Gastrocnemius medialis (tissue), 4 donors: ENCODE results near the gene ITGA2B. TPM values are rescaled to one million over a fixed set of nuclear protein-coding genes. Genes with fewer than 3 reads are reported as not detected.

Source experiments
- ATAC-seq, 2 donors: fragments of 150-250 bp; one replicate each; pipeline ENCODE4 v1.9.1; 2016
- DNase-seq, 2 donors: peaks; one replicate each; pipeline ENCODE4 v3.0.0-alpha.2; 2019
- H3K27ac ChIP-seq, 4 donors: fragments of 200-600 bp; sonication (generic); 1 replicate in 1 of 4; 2 replicates in 3 of 4; pipeline ENCODE4 v1.5.1; 2016 to 2018; ENCODE audit warnings: mild to moderate bottlenecking in 2 of 4, moderate library complexity in 1 of 4
- H3K27me3 ChIP-seq, 3 donors: fragments of 200-600 bp; sonication (generic) in 2 of 3; 1 replicate in 1 of 3; 2 replicates in 2 of 3; pipeline versions ENCODE4 v1.5.1 to v1.6.0; 2016 to 2019; ENCODE audit warnings: mild to moderate bottlenecking in 1 of 3, moderate library complexity in 1 of 3
- H3K36me3 ChIP-seq, 2 donors: fragments of 200-600 bp; sonication (generic) in 1 of 2; one replicate each; pipeline ENCODE4 v1.5.1; 2017 to 2018
- H3K4me1 ChIP-seq, 2 donors: fragments of 200-600 bp; sonication (generic) in 1 of 2; one replicate each; pipeline ENCODE4 v1.5.1; 2016 to 2017; ENCODE audit warnings: mild to moderate bottlenecking in 2 of 2
- H3K4me3 ChIP-seq, 4 donors: fragments of 200-600 bp; sonication (generic) in 3 of 4; 1 replicate in 1 of 4; 2 replicates in 3 of 4; pipeline ENCODE4 v1.5.1; 2016 to 2019; ENCODE audit warnings: mild to moderate bottlenecking in 2 of 4
- H3K9me3 ChIP-seq, 3 donors: fragments of 200-600 bp; sonication (generic) in 2 of 3; 1 replicate in 1 of 3; 2 replicates in 2 of 3; pipeline ENCODE4 v1.5.1; 2016 to 2019
- POLR2A ChIP-seq, 2 donors: fragments of 450-650 bp; IDR thresholded peaks; one replicate each; pipeline ENCODE4 v1.6.1; 2017; ENCODE audit warnings: antibody characterized with exemption in 2 of 2, mild to moderate bottlenecking in 2 of 2, moderate library complexity in 2 of 2
- in situ Hi-C, 4 donors: fragments of 200-750 bp; cut with MboI; loops; one replicate each; pipeline versions ENCODE4 v1.15.0 to v1.8.0; 2017; ENCODE audit warnings: low sequenced_read_pairs in 4 of 4
- intact Hi-C: fragments of 100-400 bp; cut with DNase I; formaldehyde crosslinking; loops from one replicate; pipeline ENCODE4 v1.15.1; 2023; ENCODE audit warnings: low total_unique reads
- total RNA-seq, 4 donors: library from RNA; depleted of rRNA; stranded (reverse); fragments of >200 nt; gene quantifications; one replicate each; pipeline versions ENCODE4 v1.1.0 to v1.2.3, GENCODE V29; 2016
- TF ChIP-seq, protein P1 (sequence below), 5 experiments: fragments of 450-650 bp in 3 of 5; fragments of 200-600 bp in 2 of 5; sonication (generic) in 2 of 5; IDR thresholded peaks in 4 of 5; conservative IDR thresholded peaks in 1 of 5; 1 replicate in 4 of 5; 2 replicates in 1 of 5; pipeline ENCODE4 v1.5.1; 2016 to 2019; ENCODE audit warnings: antibody characterized with exemption in 5 of 5, mild to moderate bottlenecking in 3 of 5, moderate library complexity in 3 of 5

Gene ITGA2B
- total RNA-seq: under 1 TPM in 1 of 4 donors, not detected in 3; 0.33 TPM

DNA sequence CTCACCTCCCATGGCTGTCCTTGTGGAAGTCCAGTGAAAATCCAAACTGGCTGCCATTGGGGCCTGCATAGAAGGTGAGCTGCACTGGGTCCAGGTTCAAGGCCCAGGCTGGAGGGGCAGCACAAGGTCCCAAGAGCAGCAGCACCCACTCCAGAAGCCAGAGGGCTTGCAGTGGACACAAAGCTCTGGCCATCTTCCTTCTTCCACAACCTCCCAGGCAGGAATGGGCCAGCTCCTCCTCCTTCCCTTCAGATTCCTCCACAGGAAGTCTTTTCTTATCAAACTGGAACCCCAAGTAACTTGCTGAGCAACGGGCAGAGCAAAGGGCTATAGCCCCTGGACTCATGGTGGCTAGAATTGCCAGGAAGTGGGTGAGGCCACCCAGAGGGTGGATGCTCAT is at the start of gene ITGA2B:
Gene ITGA2B, minus strand, starts transcription at position 369 of the 400 bp plus-strand sequence. Its CDS starts 176 bp downstream, at position 193.
- Histone ChIP-seq H3K9me3 (no peaks in the 10 kb centered on the region), H3K4me3 (no peak within 1 kb of the TSS), H3K27ac (no peak within 1 kb of the TSS), H3K36me3 (no peaks in the 10 kb centered on the region), H3K4me1 (peaks cover 12 to 14% of the 10 kb centered on the region in 2 donors), H3K27me3 (peaks cover 17 to 27% (median 27%) of the 10 kb centered on the region in 3 donors)
- in situ Hi-C loops (no loop called here), intact Hi-C loops (no loop called here)
- TF ChIP-seq POLR2A (IDR thresholded peaks at IDR 0.05): no peak
- TF ChIP-seq, protein P1, sequence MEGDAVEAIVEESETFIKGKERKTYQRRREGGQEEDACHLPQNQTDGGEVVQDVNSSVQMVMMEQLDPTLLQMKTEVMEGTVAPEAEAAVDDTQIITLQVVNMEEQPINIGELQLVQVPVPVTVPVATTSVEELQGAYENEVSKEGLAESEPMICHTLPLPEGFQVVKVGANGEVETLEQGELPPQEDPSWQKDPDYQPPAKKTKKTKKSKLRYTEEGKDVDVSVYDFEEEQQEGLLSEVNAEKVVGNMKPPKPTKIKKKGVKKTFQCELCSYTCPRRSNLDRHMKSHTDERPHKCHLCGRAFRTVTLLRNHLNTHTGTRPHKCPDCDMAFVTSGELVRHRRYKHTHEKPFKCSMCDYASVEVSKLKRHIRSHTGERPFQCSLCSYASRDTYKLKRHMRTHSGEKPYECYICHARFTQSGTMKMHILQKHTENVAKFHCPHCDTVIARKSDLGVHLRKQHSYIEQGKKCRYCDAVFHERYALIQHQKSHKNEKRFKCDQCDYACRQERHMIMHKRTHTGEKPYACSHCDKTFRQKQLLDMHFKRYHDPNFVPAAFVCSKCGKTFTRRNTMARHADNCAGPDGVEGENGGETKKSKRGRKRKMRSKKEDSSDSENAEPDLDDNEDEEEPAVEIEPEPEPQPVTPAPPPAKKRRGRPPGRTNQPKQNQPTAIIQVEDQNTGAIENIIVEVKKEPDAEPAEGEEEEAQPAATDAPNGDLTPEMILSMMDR (IDR thresholded peaks at IDR 0.05 in 4 of 5, conservative IDR thresholded peaks at IDR 0.05 in 1 of 5): no peak
- DNase-seq (no peak), ATAC-seq (no peak)

DNA sequence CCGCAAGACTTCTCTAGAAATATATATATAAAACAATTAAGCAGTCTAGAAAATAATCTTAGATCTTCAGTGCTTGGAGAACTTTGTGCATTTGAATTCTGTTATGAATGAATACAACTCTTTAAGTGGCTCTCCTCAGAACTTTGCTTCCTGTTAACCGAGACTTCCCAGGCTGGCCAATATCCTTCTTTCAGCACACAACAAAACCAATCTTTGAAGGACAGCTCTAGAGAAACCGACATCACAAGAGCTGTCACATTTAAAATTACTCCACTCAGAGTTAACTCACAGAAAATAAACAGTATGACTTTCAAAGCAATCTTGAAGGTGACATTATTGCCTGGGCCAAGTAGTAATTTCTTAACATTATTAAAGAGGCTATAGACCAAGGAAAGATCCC is 49.7 kb upstream of the ITGA2B start:
- TF ChIP-seq, protein P1 (IDR thresholded peaks at IDR 0.05 in 4 of 5, conservative IDR thresholded peaks at IDR 0.05 in 1 of 5): no peak
- no peak for TF ChIP-seq POLR2A (IDR thresholded peaks at IDR 0.05)
- no peaks in the 10 kb centered on the region for H3K27me3 ChIP-seq
- H3K27ac ChIP-seq: peak overlapping the region; percentile 84 to 94 (median 89)
- H3K4me1 ChIP-seq: peaks cover 53 to 56% of the 10 kb centered on the region in 2 donors
- ATAC-seq (peak; percentile 69 to 76), DNase-seq (no peak)
- in situ Hi-C loops (no loop called here), intact Hi-C loops (no loop called here)
- H3K36me3 ChIP-seq: peaks cover 0 to 13% of the 10 kb centered on the region in 2 donors
- H3K9me3 ChIP-seq: no peaks in the 10 kb centered on the region
- peak overlapping the region in 3 of 4 donors; percentile 5 to 18 (median 16) for H3K4me3 ChIP-seq

DNA sequence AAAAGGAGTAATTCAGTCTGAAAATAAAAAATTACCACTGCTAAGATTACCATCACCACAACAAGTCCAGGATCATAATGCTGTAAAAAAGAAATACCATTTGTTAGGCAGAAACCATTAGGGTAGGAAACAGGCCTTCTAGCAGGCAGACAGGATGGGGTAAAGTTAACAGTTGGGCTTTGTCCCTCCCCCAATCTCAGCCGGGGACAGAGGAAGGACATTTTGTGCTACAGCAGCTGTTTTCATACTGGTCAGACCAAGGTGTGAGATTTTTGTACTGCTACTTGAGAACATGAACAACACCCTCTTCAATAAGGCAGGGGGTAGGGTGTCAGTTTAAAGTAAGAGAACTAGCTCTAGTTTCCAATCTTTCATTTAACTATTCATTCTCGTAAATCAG is 49.2 kb upstream of the ITGA2B start:
- Histone ChIP-seq H3K27ac (peak overlapping the region; percentile 84 to 94 (median 89)), H3K9me3 (no peaks in the 10 kb centered on the region), H3K4me3 (peak overlapping the region in 3 of 4 donors; percentile 5 to 22 (median 18)), H3K4me1 (peaks cover 56 to 58% of the 10 kb centered on the region in 2 donors), H3K27me3 (no peaks in the 10 kb centered on the region), H3K36me3 (peaks cover 0 to 19% of the 10 kb centered on the region in 2 donors)
- intact Hi-C loops: no loop called here
- TF ChIP-seq, protein P1 (IDR thresholded peaks at IDR 0.05 in 4 of 5, conservative IDR thresholded peaks at IDR 0.05 in 1 of 5): no peak
- TF ChIP-seq POLR2A (IDR thresholded peaks at IDR 0.05): no peak
- in situ Hi-C loops: no loop called here
- peak; percentile 77 to 85 for DNase-seq
- peak; percentile 98 for ATAC-seq

DNA sequence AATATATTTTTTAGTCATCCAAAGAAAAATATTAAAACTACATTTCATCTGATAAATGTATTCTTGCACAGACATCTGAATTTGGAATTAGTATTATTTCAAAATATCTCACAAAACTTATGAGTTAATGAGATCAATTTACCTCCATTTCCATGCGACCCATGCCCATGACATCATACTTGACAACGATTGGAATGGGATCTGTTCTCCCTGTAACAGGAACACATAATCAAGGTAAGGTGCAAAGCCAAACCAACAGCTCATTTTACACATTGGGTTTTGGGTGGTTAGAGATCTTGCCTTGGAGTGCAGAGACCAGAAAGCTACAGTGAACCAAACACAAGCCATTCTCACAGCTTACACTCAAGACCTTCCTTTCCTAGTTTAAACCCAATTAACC is 46.9 kb upstream of the ITGA2B start:
- TF ChIP-seq POLR2A (IDR thresholded peaks at IDR 0.05): peak in 1 of 2 donors; percentile 22
- TF ChIP-seq, protein P1 (IDR thresholded peaks at IDR 0.05 in 4 of 5, conservative IDR thresholded peaks at IDR 0.05 in 1 of 5): no peak
- peaks cover 70 to 80% of the 10 kb centered on the region in 2 donors for H3K4me1 ChIP-seq
- in situ Hi-C loops: no loop called here
- intact Hi-C loops: no loop called here
- H3K4me3 ChIP-seq: peak overlapping the region in 1 of 4 donors; percentile 0
- DNase-seq (peak in 1 of 2 donors; percentile 28), ATAC-seq (peak in 1 of 2 donors; percentile 59)
- H3K27me3 ChIP-seq: no peaks in the 10 kb centered on the region
- H3K27ac ChIP-seq: peak overlapping the region; percentile 84 to 94 (median 89)
- H3K36me3 ChIP-seq: peaks cover 0 to 23% of the 10 kb centered on the region in 2 donors
- H3K9me3 ChIP-seq: no peaks in the 10 kb centered on the region
